NCI-H1105 treated with DMSO at 0.1 percent for 48 hours (cell line): ENCODE measurements around the gene CCDC187.

ENCODE experiments used
- DNase-seq: peaks from one replicate; lab custom pipeline; 2025; lab: John Stamatoyannopoulos, UW

Gene CCDC187

GRCh38 chr9:136297016-136297691 lies 6.7 kb downstream of the CCDC187 start:
- DNase-seq = peak; percentile 30

GRCh38 chr9:136296434-136297015 lies 7.4 kb downstream of the CCDC187 start:
- DNase-seq = no peak

GRCh38 chr9:136295542-136296433 lies 8.1 kb downstream of the CCDC187 start:
- no peak for DNase-seq

DNA sequence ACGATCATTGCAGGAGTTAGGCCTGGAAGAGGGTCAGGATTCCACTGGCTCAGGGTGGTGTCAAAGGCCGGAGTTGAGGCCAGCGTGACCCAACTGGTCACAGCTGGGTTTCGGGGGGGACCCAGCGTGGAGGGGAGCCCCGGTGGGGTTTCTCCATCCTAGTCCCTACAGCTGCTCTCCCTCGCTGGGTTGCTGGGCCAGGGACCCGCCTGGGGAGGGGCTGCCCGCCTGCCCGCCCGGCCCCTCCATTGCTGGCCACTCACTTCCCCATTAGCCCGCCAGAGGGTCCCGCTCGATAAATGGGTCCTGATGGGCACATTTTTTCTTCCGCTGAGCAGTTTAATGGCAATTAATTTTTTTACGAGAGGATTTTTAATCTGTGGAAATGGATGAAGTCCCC lies 8.8 kb downstream of the CCDC187 start:
- no peak for DNase-seq

DNA sequence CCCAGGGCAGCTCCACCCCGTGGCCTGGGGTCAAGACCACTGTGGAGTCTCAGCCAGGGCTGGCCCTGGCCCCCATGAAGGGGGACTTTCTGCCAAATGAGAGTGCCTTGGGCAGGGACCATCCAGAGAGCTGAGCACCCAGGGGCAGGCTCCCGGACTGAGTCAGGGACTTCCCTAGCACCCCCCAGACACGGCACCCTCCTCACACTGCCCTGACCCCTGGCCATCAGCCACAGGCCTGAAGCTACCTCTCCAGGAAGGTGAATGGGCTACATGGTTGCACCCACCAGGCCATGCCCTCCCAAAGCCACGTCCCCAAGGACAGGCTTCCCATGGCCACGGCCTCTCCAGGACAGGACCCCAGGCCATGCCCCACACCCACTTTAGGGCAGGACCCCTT lies 9.5 kb downstream of the CCDC187 start:
- DNase-seq = no peak

DNA sequence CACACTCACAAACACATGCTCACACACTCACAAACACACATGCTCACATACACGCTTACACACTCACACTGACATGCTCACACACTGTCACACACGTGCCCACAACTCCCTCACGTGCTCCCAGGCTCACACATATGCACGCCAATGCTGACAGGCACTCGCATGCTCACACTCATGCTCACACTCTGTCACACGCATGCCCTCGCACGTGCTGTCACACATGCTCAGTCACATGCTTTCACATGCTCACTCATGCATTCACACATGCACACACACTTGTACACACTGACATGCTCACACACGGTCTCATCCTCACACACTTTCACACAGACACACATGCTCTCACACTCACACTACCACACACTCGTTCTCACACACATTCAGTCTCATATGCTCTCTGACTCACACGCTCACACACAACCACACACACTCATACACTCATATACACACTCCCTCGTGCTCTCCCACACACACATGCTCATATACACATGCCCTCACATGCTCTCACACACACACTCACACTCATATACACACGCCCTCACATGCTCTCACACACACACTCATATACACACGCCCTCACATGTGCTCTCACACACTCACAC lies 10.3 kb downstream of the CCDC187 start:
- no peak for DNase-seq

GRCh38 chr9:136292591-136293448 lies 11.1 kb downstream of the CCDC187 start:
- DNase-seq = no peak

DNA sequence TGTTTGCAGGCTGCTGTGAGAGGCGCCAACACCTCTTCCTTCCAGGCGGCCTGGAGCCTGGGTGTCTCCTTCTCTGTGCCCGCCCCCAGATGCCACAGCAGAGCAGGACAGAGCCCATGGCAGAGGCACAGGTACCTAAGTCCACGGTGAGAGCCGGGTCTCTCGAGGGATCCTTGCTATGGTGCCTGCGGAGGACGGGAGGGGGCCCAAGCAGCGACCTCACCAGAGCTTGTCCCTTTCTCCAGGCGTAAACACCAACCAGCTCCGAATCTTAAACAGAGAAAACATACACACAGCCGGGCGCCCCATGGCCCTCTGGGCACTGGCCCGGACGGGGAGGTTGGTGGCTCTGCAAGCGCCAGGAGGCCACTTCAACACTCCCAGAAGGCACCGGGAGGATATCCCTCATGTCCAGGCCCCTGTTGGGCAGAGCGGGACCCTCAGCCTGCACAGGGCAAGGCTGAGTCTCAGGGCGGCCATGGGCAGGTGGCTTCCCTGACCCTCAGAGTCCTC lies 11.8 kb downstream of the CCDC187 start:
- DNase-seq = no peak

DNA sequence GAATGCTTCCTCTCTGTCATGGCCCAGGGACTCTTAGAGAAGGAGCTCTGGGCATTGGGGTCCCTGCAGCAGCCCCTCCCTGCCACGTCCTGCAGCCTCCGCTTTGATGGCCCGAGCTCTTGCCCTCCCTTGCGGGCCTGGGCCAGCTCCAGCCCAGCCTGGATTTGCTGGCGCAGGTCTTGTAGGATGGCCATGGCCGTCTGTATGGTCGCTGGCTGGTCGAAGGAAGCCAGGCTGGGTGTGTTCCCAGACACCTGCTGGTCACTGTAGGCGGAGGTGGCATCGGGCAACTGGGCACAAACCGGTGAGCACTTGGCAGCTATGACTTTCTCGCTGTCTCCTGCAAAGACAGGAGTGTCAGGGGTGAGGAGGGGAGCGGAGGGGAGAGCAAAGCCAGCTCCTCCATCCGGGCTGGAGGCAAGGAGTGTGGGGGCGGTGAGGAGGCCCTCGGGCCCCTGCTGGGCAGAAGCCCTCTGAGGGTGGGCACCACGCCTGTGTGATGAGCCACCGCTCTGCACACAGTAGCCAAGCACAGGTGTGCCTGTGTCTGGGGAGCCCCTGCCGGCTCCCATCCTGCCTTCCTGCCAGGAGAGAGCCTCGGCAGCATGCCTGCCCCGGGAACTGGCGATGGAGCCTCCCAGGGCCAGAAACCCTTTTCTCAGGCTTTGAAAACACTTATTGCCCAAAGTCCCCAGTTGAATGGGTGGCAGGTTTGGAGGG lies 12.4 kb downstream of the CCDC187 start:
- DNase-seq = no peak

- DNase-seq = no peak
Measured at GRCh38 chr9:136290508-136291000, 13.3 kb downstream of the CCDC187 start.

GRCh38 chr9:136289651-136290507 lies 14.0 kb downstream of the CCDC187 start:
- DNase-seq = no peak

DNA sequence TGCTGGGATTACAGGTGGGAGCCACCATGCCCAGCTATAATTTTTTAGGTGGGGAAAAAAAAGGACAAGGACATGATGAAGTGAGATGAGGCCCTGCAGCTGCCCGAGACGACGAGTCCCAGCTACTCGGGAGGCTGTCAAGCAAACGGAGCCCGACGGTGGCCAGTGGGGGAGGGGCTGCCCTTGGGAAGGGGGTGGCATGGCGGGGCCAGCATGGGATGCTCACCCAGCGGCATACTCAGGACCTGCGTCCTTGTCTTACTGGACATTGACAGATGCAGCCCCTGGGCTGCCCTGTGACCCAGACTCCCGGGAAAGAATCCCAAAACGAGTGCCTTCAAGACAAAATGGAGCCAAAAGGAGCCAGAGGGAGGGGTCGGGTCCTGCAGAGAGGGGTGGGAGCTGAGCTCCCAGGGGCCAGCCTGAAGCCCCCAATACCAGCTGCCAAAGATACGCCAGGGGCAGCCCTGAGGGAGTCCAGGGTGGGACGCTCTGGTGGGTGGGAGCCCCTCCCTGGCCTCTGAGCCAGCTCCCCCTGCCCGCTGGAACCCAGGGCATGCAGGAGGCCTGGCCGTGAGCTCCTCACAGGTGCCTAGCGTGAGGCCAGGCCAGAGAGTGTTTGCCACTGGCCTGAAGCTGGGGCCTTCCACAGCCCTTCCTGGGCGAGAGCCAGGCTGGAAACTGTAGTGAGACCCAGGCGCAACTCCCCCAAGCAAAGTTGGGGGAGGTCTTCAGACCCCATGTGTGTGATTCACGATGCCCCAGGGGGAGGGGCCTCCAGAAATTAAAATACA lies 15.7 kb downstream of the CCDC187 start:
- no peak for DNase-seq

GRCh38 chr9:136286987-136287379 lies 16.9 kb downstream of the CCDC187 start:
- DNase-seq = no peak

GRCh38 chr9:136286359-136286986 lies 17.4 kb downstream of the CCDC187 start:
- DNase-seq = no peak

DNA sequence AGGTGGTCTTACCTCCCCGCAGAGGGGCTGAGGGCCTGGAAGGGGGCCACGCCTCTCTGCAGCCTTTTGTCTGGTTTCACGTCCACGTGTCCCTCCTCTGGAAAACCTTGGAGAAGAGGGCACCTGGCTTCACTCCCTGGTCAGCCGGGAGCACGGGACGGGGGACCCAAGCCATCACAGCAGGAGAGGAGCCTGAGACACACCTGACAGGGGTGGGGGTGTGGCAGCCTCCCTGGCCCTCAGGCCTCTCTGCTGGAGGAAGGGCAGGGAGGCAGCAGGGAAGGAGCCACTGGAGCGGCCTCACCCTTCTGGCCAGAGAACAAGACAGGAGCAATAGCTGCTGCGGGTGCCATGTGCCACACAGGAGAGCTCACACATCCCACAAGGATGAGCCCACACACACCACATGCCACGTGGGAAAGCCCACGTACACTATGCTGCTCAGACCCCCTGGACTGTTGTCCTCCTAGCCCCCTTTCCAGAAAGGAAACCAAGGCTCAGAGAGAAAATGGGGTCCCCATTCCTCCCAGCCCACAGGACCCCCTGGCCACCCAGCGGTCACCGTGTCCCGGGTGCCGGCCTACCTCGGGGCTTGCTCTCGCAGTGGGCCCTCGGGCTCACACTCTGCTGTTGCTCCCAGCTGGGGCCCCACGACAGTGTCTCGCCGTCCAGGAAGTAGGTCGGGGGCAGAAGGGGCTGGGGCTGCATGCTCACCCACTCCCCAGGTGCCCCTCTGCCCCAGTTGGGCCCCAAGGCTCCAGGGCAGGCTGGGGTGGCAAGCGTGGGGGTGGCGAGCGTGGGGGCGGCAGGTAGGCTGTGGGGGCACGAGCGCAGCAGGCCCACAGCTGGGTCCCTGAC lies 18.2 kb downstream of the CCDC187 start:
- DNase-seq = no peak

- no peak for DNase-seq
Measured at GRCh38 chr9:136284951-136285350, 18.9 kb downstream of the CCDC187 start.

GRCh38 chr9:136284311-136284710 lies 19.6 kb downstream of the CCDC187 start:
- DNase-seq = no peak
